Panc1 (cell line): Measurements from ENCODE around the gene AIF1. TPM values are rescaled to one million over a fixed set of nuclear protein-coding genes. Genes with fewer than 3 reads are reported as not detected.

Experiments
- ATAC-seq: fragments of 200-7000 bp; cut with Tn5 transposase; 2 replicates; pipeline ENCODE4 v1.9.1; 2020; ENCODE audit warnings: mild to moderate bottlenecking, moderate library complexity
- BruUV-seq: library from RNA; stranded (reverse); fragments of 400-500 nt; replicated peaks from 2 replicates; lab custom pipeline; 2021; lab: Mats Ljungman, UMichigan
- CTCF ChIA-PET: fragments of 300-600 bp; sonication (Branson Sonifier 250); formaldehyde crosslinking; loops from one replicate; lab custom pipeline; 2022; ENCODE audit warnings: antibody characterized with exemption; lab: Charles Lee
- POLR2A ChIA-PET: fragments of 300-600 bp; sonication (Branson Sonifier 250); formaldehyde crosslinking; loops from one replicate; lab custom pipeline; 2022; ENCODE audit warnings: antibody characterized with exemption; lab: Charles Lee
- DNase-seq: peaks from one replicate; pipeline ENCODE4 v3.0.0-alpha.2; 2010; ENCODE audit warnings: low read depth, low spot score
- H3K27ac ChIP-seq: 2 replicates; pipeline ENCODE4 v1.5.1; 2011; ENCODE audit warnings: mild to moderate bottlenecking, low read length, inconsistent platforms
- H3K27me3 ChIP-seq: fragments of 200-500 bp; sonication (Bioruptor generic); 2 replicates; pipeline ENCODE4 v1.6.0; 2014; ENCODE audit warnings: low read length, inconsistent platforms; ENCODE audit not compliant: control insufficient read depth, insufficient read depth
- H3K36me3 ChIP-seq: fragments of 200-500 bp; sonication (Bioruptor generic); 2 replicates; pipeline ENCODE4 v1.5.1; 2014; ENCODE audit warnings: inconsistent platforms, mild to moderate bottlenecking, low read length, moderate library complexity; ENCODE audit not compliant: control insufficient read depth, insufficient read depth
- H3K4me1 ChIP-seq: 2 replicates; pipeline ENCODE4 v1.5.1; 2011; ENCODE audit warnings: inconsistent platforms, mild to moderate bottlenecking, low read length, moderate library complexity; ENCODE audit not compliant: control insufficient read depth, insufficient read depth
- H3K4me3 ChIP-seq, 2 experiments: 2 replicates each; pipeline ENCODE4 v1.5.1; 2011 to 2012; ENCODE audit warnings: low read depth in 2 of 2, low read length in 2 of 2, mild to moderate bottlenecking in 2 of 2, inconsistent platforms in 1 of 2, moderate library complexity in 1 of 2
- H3K9me3 ChIP-seq: fragments of 200-500 bp; sonication (Bioruptor generic); 2 replicates; pipeline ENCODE4 v1.5.1; 2014; ENCODE audit warnings: low read depth, mild to moderate bottlenecking, inconsistent platforms, low read length, moderate library complexity; ENCODE audit not compliant: control insufficient read depth, insufficient read depth
- CTCF ChIP-seq: fragments of 450-650 bp; IDR thresholded peaks from 2 replicates; pipeline ENCODE4 v1.5.1; 2017; ENCODE audit warnings: mild to moderate bottlenecking
- POLR2AphosphoS5 ChIP-seq: IDR thresholded peaks from 2 replicates; pipeline ENCODE4 v1.6.1; 2012; ENCODE audit warnings: mild to moderate bottlenecking, low read depth, low read length, moderate library complexity
- REST ChIP-seq, 2 experiments: IDR thresholded peaks; 2 replicates each; pipeline ENCODE4 v1.6.1; 2011 to 2012; ENCODE audit warnings: low read depth in 2 of 2, control low read depth in 1 of 2, low read length in 1 of 2, mild to moderate bottlenecking in 1 of 2, moderate library complexity in 1 of 2; ENCODE audit not compliant: insufficient read depth in 1 of 2
- SIN3A ChIP-seq: IDR thresholded peaks from 2 replicates; pipeline ENCODE4 v1.6.1; 2012; ENCODE audit warnings: low read depth, mild to moderate bottlenecking, low read length, moderate library complexity, borderline replicate concordance; ENCODE audit not compliant: insufficient read depth
- TCF7L2 ChIP-seq: IDR thresholded peaks from 2 replicates; pipeline ENCODE4 v1.6.1; 2011; ENCODE audit warnings: mild to moderate bottlenecking, low read depth, low read length, inconsistent platforms
- in situ Hi-C: cut with HindIII; loops from 2 replicates; pipeline ENCODE4 v1.10.0; 2016; ENCODE audit warnings: low sequenced_read_pairs, low pct_unique_long_range_greater_than_20kb
- intact Hi-C: fragments of 100-400 bp; cut with micrococcal nuclease; formaldehyde crosslinking; loops from one replicate; pipeline ENCODE4 v1.10.0; 2022; ENCODE audit not compliant: unreplicated experiment
- total RNA-seq: library from RNA; stranded (reverse); gene quantifications from one replicate; pipeline ENCODE4 v1.2.1, GENCODE V29; 2021; ENCODE audit not compliant: unreplicated experiment

AIF1 gene
- total RNA-seq, 1 experiment from 2014 or later: 0.44 TPM

- ATAC-seq: 0 out of 2 replicates have a peak, but pooled peaks have one; percentile 38
- CTCF ChIA-PET: interaction anchor here (0.6 kb wide), 1 partner anchor 209 kb away, joined by 3 read pairs; no protein-coding TSS in a partner anchor
- in situ Hi-C loops: no loop called here
Observed at GRCh38 chr6:31643818-31644454, 28.9 kb downstream of the AIF1 start.

GRCh38 chr6:31645325-31645724 is 30.3 kb downstream of the AIF1 start:
- intact Hi-C loops (no loop called here), in situ Hi-C loops (no loop called here)
- no peak overlapping the region for H3K4me3 ChIP-seq
- BruUV-seq: no TSS peak
- H3K27ac ChIP-seq: no peak overlapping the region
- ChIA-PET CTCF (no interaction called here), POLR2A (no interaction called here)
- peaks cover 33% of the 10 kb centered on the region for H3K36me3 ChIP-seq
- H3K27me3 ChIP-seq: no peaks in the 10 kb centered on the region
- H3K4me1 ChIP-seq: no peaks in the 10 kb centered on the region
- ATAC-seq (no peak), DNase-seq (no peak)
- H3K9me3 ChIP-seq: no peaks in the 10 kb centered on the region
- TF ChIP-seq SIN3A: no peak
- no peak for TF ChIP-seq POLR2AphosphoS5
- no peak for TF ChIP-seq REST (IDR thresholded peaks at IDR 0.05; ENCODE audit: insufficient read depth in 1 of 2, low read depth in 2 of 2, low read length in 1 of 2)
- TF ChIP-seq CTCF: no peak

More at GRCh38 chr6:31643818-31644454, 28.9 kb downstream of the AIF1 start:
- H3K4me3 ChIP-seq: no peak overlapping the region
- TF ChIP-seq POLR2AphosphoS5 (no peak), SIN3A (no peak), REST (IDR thresholded peaks at IDR 0.05; ENCODE audit: insufficient read depth in 1 of 2, low read depth in 2 of 2, low read length in 1 of 2) (no peak), TCF7L2 (no peak), CTCF (no peak)
- intact Hi-C loops: no loop called here
- no peaks in the 10 kb centered on the region for H3K9me3 ChIP-seq
- no peak overlapping the region for H3K27ac ChIP-seq
- peaks cover 30% of the 10 kb centered on the region for H3K36me3 ChIP-seq
- POLR2A ChIA-PET: no interaction called here
- H3K27me3 ChIP-seq: no peaks in the 10 kb centered on the region
- no TSS peak for BruUV-seq
- DNase-seq: no peak
- H3K4me1 ChIP-seq: no peaks in the 10 kb centered on the region
